Esophagus muscularis mucosa (tissue), 4 donors: Measurements from ENCODE around the gene PTCSC3. TPM values are rescaled to one million over a fixed set of nuclear protein-coding genes. Genes with fewer than 3 reads are reported as not detected.

ENCODE experiments used
- DNase-seq: peaks from one replicate; pipeline ENCODE4 v3.0.0-alpha.2; 2017; ENCODE audit errors: extremely low spot score
- H3K27ac ChIP-seq, 4 donors: fragments of 200-600 bp; sonication (generic); replicated peaks in 1 of 4; 1 replicate in 3 of 4; 2 replicates in 1 of 4; pipeline ENCODE4 v1.5.1; 2016 to 2019; ENCODE audit warnings: mild to moderate bottlenecking in 1 of 4
- H3K27me3 ChIP-seq, 4 donors: fragments of 200-600 bp; sonication (generic); one replicate each; pipeline versions ENCODE4 v1.5.1 to v1.6.0; 2016 to 2019
- H3K36me3 ChIP-seq, 4 donors: fragments of 200-600 bp; sonication (generic); one replicate each; pipeline ENCODE4 v1.5.1; 2016 to 2019
- H3K4me1 ChIP-seq, 4 donors: fragments of 200-600 bp; sonication (generic); one replicate each; pipeline ENCODE4 v1.5.1; 2016 to 2019
- H3K4me3 ChIP-seq, 4 donors: fragments of 200-600 bp; sonication (generic); 1 replicate in 2 of 4; 2 replicates in 2 of 4; pipeline ENCODE4 v1.5.1; 2016 to 2019; ENCODE audit warnings: mild to moderate bottlenecking in 4 of 4, moderate library complexity in 1 of 4
- H3K9me3 ChIP-seq, 4 donors: fragments of 200-600 bp; sonication (generic); 1 replicate in 3 of 4; 2 replicates in 1 of 4; pipeline ENCODE4 v1.5.1; 2016 to 2019
- EP300 ChIP-seq: sonication (generic); formaldehyde crosslinking; IDR thresholded peaks from one replicate; pipeline ENCODE4 v1.6.1; 2017; ENCODE audit warnings: antibody characterized with exemption
- POLR2A ChIP-seq: fragments of 450-650 bp; IDR thresholded peaks from one replicate; pipeline ENCODE4 v1.6.1; 2017; ENCODE audit warnings: antibody characterized with exemption, moderate library complexity, mild to moderate bottlenecking, low read depth
- POLR2AphosphoS5 ChIP-seq, 2 donors: sonication (generic); formaldehyde crosslinking; IDR thresholded peaks; one replicate each; pipeline ENCODE4 v1.6.1; 2017; ENCODE audit warnings: antibody characterized with exemption in 2 of 2
- WGBS: methylation state at CpG from one replicate; pipeline ENCODE4 v1.1.5; 2018; 5-methylcytosine and 5-hydroxymethylcytosine counted together
- intact Hi-C: fragments of 100-400 bp; cut with DNase I; formaldehyde crosslinking; loops from one replicate; pipeline ENCODE4 v1.15.1; 2023
- total RNA-seq, 4 donors: library from RNA; depleted of rRNA; stranded (reverse); fragments of >200 nt; gene quantifications; one replicate each; pipeline versions ENCODE4 v1.1.0 to v1.2.1, GENCODE V29; 2016
- TF ChIP-seq, protein P1 (sequence below), 3 experiments: fragments of 200-600 bp in 2 of 3; fragments of 450-650 bp in 1 of 3; sonication (generic) in 2 of 3; IDR thresholded peaks; one replicate each; pipeline ENCODE4 v1.5.1; 2017 to 2019; ENCODE audit warnings: antibody characterized with exemption in 3 of 3, mild to moderate bottlenecking in 2 of 3, moderate library complexity in 1 of 3

PTCSC3 gene
- total RNA-seq, 4 donors from 2014 or later = not detected

DNA sequence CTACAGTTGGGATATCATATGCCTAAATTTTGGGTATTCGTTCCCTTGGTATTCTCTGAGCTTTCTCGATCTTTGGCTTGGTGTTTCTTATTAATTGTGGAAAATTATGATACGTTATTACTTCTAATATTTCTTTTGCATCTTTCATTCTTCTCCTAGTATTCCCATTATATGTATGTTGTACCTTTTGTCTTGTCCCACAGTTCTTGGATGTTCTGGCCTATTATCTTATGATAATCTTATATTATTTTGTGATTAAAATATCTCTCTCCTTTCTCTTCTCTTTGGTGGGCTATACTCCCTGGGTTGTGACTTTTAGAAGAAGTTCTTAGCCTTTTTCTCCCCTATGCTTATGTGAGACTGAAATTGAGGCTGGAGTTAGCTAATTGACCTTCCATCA is 25.2 kb downstream of the PTCSC3 start:
- TF ChIP-seq EP300 (no peak), POLR2AphosphoS5 (IDR thresholded peaks at IDR 0.05) (no peak), POLR2A (no peak)
- TF ChIP-seq, protein P1, sequence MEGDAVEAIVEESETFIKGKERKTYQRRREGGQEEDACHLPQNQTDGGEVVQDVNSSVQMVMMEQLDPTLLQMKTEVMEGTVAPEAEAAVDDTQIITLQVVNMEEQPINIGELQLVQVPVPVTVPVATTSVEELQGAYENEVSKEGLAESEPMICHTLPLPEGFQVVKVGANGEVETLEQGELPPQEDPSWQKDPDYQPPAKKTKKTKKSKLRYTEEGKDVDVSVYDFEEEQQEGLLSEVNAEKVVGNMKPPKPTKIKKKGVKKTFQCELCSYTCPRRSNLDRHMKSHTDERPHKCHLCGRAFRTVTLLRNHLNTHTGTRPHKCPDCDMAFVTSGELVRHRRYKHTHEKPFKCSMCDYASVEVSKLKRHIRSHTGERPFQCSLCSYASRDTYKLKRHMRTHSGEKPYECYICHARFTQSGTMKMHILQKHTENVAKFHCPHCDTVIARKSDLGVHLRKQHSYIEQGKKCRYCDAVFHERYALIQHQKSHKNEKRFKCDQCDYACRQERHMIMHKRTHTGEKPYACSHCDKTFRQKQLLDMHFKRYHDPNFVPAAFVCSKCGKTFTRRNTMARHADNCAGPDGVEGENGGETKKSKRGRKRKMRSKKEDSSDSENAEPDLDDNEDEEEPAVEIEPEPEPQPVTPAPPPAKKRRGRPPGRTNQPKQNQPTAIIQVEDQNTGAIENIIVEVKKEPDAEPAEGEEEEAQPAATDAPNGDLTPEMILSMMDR (IDR thresholded peaks at IDR 0.05) = no peak
- Histone ChIP-seq H3K9me3 (peaks cover 0 to 7% (median 2%) of the 10 kb centered on the region in 4 donors), H3K36me3 (no peaks in the 10 kb centered on the region), H3K27me3 (no peaks in the 10 kb centered on the region), H3K4me3 (no peak overlapping the region), H3K4me1 (no peaks in the 10 kb centered on the region), H3K27ac (no peak overlapping the region)
- whole genome bisulfite sequencing = 89% methylated on average over 3 of the region's 3 CpGs
- DNase-seq = no peak
- intact Hi-C loops = no loop called here

DNA sequence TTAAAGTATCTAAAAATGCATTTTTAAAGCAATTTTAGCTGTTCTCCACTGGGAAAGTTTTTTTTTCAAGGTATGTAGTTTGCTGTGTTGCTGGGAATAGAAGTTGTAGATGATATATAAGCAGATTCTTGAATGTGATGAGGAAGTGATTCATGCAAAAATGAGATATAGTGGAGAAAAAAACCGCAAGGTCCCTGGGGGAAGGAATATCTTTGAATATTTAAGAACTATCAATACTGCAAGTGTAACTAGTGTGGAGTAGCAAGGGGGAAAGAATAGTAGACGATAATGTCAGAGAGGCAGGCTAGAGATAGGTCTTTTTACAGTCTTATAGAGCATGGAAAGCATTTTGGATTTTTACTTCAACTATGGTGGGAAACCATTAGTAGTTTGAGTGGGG is 42.5 kb downstream of the PTCSC3 start:
- no peak overlapping the region for H3K4me3 ChIP-seq
- TF ChIP-seq, protein P1 (IDR thresholded peaks at IDR 0.05) = no peak
- TF ChIP-seq EP300 (no peak), POLR2AphosphoS5 (IDR thresholded peaks at IDR 0.05) (no peak), POLR2A (no peak)

DNA sequence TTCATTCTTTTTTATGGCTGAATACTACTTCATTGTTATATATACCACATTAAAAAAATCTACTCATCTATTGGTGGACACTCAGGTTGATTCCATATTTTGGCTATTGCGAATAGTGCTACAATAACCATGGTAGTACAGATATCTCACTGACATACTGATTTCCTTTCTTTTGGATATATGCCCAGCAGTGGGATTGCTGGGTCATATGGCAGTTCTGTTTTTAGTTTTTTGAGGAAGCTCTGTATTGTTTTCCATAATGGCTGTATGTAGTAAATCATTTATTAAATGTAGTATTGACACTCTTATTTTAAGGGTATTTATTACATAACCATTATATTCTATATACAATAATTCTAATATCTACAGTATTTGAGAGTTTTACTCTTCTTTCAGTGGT is 43.7 kb downstream of the PTCSC3 start:
- 95% methylated on average over 1 of the region's 1 CpG for WGBS
- no peaks in the 10 kb centered on the region for H3K27me3 ChIP-seq
- no peaks in the 10 kb centered on the region for H3K36me3 ChIP-seq
- H3K27ac ChIP-seq = no peak overlapping the region
- intact Hi-C loops = no loop called here
- H3K4me1 ChIP-seq = no peaks in the 10 kb centered on the region
- peaks cover 0 to under 1% (median 0%) of the 10 kb centered on the region in 4 donors for H3K9me3 ChIP-seq
- no peak overlapping the region for H3K4me3 ChIP-seq
- no peak for TF ChIP-seq EP300
- no peak for TF ChIP-seq POLR2AphosphoS5 (IDR thresholded peaks at IDR 0.05)
- TF ChIP-seq, protein P1 (IDR thresholded peaks at IDR 0.05) = no peak
- no peak for TF ChIP-seq POLR2A
- no peak for DNase-seq

More for the DNA sequence above, 42.5 kb downstream of the PTCSC3 start:
- H3K36me3 ChIP-seq = no peaks in the 10 kb centered on the region
- intact Hi-C loops = no loop called here
- H3K4me1 ChIP-seq = no peaks in the 10 kb centered on the region
- H3K27me3 ChIP-seq = no peaks in the 10 kb centered on the region
- H3K9me3 ChIP-seq = no peaks in the 10 kb centered on the region
- WGBS = 87% methylated on average over 2 of the region's 2 CpGs
- no peak overlapping the region for H3K27ac ChIP-seq
- no peak for DNase-seq

DNA sequence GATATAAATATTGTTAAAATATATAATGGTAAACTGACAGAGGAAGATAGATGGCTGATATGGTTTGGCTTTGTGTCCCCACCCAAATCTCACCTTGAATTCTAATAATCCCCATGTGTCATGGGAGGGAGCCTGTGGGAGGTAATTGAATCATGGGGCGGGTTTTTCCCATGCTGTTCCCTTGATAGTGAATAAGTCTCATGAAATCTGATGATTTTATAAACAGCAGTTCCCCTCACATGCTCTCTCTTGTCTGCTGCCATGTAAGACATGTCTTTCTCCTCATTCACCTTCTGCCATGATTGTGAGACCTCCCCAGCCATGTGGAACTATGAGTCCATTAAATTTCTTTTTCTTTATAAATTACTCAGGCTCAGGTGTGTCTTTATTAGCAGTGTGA is 46.3 kb downstream of the PTCSC3 start:
- H3K4me3 ChIP-seq = no peak overlapping the region
- DNase-seq = no peak
- H3K36me3 ChIP-seq = no peaks in the 10 kb centered on the region
- 57% methylated on average over 1 of the region's 1 CpG for WGBS
- no peaks in the 10 kb centered on the region for H3K4me1 ChIP-seq
- peaks cover 0 to 4% (median 0%) of the 10 kb centered on the region in 4 donors for H3K9me3 ChIP-seq
- intact Hi-C loops = no loop called here
- H3K27ac ChIP-seq = no peak overlapping the region
- TF ChIP-seq POLR2A = no peak
- TF ChIP-seq, protein P1 (IDR thresholded peaks at IDR 0.05) = no peak
- no peak for TF ChIP-seq EP300
- TF ChIP-seq POLR2AphosphoS5 (IDR thresholded peaks at IDR 0.05) = no peak
- no peaks in the 10 kb centered on the region for H3K27me3 ChIP-seq

DNA sequence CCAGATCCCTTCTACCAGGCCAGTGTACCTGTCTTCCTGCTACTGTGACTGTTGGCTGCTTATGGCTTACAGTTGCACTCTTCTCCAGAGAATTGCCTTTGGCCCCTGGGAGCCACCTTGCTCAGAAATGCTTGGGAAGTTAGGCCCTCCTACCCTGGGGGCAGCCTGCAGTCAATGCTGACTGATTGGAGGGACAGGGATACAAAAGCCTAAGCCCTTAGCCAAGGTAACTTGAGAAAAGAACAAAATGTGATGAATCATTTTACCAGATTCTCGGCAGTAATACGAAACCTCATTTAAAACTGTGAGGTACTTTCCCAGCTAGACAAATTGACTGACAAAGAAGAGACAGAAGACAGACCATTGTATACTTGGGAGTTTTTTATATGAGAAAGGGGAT is 47.3 kb downstream of the PTCSC3 start:
- intact Hi-C loops = no loop called here
- peaks cover 0 to 4% (median 0%) of the 10 kb centered on the region in 4 donors for H3K9me3 ChIP-seq
- no peaks in the 10 kb centered on the region for H3K27me3 ChIP-seq
- H3K27ac ChIP-seq = no peak overlapping the region
- H3K4me1 ChIP-seq = no peaks in the 10 kb centered on the region
- no peak for DNase-seq
- TF ChIP-seq EP300 (no peak), POLR2AphosphoS5 (IDR thresholded peaks at IDR 0.05) (no peak), POLR2A (no peak)
- TF ChIP-seq, protein P1 (IDR thresholded peaks at IDR 0.05) = no peak
- no peak overlapping the region for H3K4me3 ChIP-seq
- 56% methylated on average over 2 of the region's 2 CpGs for WGBS
- no peaks in the 10 kb centered on the region for H3K36me3 ChIP-seq
